ENCODE measurements around the gene L3MBTL3. TPM values are rescaled to one million over a fixed set of nuclear protein-coding genes. Genes with fewer than 3 reads are reported as not detected.

Gene L3MBTL3
- polyA plus RNA-seq, 2 of the 4 experiments (the other 2 are of a cell fraction) = 3.0 to 5.9 TPM

DNA sequence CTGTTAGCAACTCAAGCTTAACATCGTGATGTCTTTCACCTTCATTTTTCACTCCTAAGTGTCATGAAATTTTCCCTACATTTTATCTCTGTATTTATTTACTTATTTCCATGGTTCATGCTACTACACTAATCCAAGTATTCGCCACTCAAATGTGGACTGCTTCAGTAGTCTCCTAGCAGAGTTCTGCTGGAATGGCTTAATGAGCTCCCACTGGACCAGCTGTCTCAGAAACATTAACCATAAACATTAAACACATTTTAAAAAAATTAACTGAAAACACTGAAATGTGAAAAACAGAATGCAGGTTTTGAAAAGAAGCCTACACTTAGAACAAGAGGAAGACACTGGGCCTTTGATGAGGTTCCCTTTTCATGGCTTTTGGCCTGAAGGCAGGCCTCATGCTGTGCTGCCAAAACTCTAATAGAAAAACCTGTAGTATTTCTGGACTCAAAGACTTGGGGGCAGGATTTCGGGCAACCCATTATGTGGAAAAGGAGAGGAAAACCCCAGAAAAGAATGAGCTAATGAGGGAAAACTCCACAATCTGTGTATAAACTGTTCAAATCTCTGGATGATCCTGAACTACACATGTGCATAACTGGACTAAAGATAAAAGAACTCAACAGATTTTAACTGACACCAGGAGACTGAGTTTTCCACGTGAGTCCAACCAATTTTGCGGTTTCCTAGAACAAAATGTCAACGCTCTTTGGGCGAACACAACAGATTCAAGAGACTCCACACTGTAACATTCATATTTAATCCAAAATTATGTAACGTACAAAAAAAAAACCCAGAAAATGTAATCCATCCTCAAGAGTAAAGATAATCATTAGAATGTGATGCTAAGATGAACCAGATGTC is 171.4 kb downstream of the L3MBTL3 start:
- DNase-seq (ENCODE audit: low read depth in 1 of 2, low spot score in 1 of 2) (no peak), ATAC-seq (no peak), FAIRE-seq (no peak)
- TF ChIP-seq RNF2 (IDR thresholded peaks at IDR 0.05; ENCODE audit: borderline replicate concordance, low read depth) = no peak
- TF ChIP-seq PBX3 (IDR thresholded peaks at IDR 0.05) = no peak
- no peak for TF ChIP-seq BHLHE40 (IDR thresholded peaks at IDR 0.05; ENCODE audit: low read depth, low read length)
- no peak for TF ChIP-seq RFX5 (IDR thresholded peaks at IDR 0.05)
- TF ChIP-seq JUN (IDR thresholded peaks at IDR 0.05) = no peak
- no peak for TF ChIP-seq ZNF302 (CRISPR knock-in tag; IDR thresholded peaks at IDR 0.05)
- TF ChIP-seq, protein P1, sequence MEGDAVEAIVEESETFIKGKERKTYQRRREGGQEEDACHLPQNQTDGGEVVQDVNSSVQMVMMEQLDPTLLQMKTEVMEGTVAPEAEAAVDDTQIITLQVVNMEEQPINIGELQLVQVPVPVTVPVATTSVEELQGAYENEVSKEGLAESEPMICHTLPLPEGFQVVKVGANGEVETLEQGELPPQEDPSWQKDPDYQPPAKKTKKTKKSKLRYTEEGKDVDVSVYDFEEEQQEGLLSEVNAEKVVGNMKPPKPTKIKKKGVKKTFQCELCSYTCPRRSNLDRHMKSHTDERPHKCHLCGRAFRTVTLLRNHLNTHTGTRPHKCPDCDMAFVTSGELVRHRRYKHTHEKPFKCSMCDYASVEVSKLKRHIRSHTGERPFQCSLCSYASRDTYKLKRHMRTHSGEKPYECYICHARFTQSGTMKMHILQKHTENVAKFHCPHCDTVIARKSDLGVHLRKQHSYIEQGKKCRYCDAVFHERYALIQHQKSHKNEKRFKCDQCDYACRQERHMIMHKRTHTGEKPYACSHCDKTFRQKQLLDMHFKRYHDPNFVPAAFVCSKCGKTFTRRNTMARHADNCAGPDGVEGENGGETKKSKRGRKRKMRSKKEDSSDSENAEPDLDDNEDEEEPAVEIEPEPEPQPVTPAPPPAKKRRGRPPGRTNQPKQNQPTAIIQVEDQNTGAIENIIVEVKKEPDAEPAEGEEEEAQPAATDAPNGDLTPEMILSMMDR (IDR thresholded peaks at IDR 0.05) = no peak
- TF ChIP-seq ESRRA (IDR thresholded peaks at IDR 0.05; ENCODE audit: borderline replicate concordance, low read length) = no peak
- TF ChIP-seq HOXA7 (CRISPR knock-in tag; IDR thresholded peaks at IDR 0.05) = no peak
- no peak for TF ChIP-seq ELK1 (IDR thresholded peaks at IDR 0.05; ENCODE audit: low read depth, low read length)
- TF ChIP-seq RAD21 (conservative IDR thresholded peaks at IDR 0.05 in 1 of 2, IDR thresholded peaks at IDR 0.05 in 1 of 2) = no peak
- Histone ChIP-seq H3K27ac (no peak overlapping the region), H3K4me2 (no peak overlapping the region), H3K4me3 (no peak overlapping the region), H3K4me1 (no peaks in the 10 kb centered on the region), H3K9me3 (no peaks in the 10 kb centered on the region)
- POLR2A ChIA-PET = no interaction called here
- CTCF ChIA-PET = no interaction called here
- WGBS (ENCODE audit: missing lambda C conversion rate) = 68% methylated on average over 8 of the region's 8 CpGs

Other genes with a start within 250 kb of the L3MBTL3 start
- gene TMEM244, start 157.3 kb upstream of the L3MBTL3 start, polyA plus RNA-seq (2011; rRNA removed) = not detected in 2 replicates
- not detected in 3 replicates for gene TMEM244, start 157.3 kb upstream of the L3MBTL3 start, polyA plus RNA-seq (2017; fragmentation: RNase III; extraction: RNeasy Plus Mini Kit Qiagen cat#74134 plus additional on column Dnase treatment)
- not detected in 2 replicates for gene SAMD3, start 204.4 kb downstream of the L3MBTL3 start, polyA plus RNA-seq (2011; rRNA removed)
- gene SAMD3, start 204.4 kb downstream of the L3MBTL3 start, polyA plus RNA-seq (2017; fragmentation: RNase III; extraction: RNeasy Plus Mini Kit Qiagen cat#74134 plus additional on column Dnase treatment) = not detected in 3 replicates

All from A549 (cell line).